ENCODE results near the gene CTNND2.

The CTNND2 gene

DNA sequence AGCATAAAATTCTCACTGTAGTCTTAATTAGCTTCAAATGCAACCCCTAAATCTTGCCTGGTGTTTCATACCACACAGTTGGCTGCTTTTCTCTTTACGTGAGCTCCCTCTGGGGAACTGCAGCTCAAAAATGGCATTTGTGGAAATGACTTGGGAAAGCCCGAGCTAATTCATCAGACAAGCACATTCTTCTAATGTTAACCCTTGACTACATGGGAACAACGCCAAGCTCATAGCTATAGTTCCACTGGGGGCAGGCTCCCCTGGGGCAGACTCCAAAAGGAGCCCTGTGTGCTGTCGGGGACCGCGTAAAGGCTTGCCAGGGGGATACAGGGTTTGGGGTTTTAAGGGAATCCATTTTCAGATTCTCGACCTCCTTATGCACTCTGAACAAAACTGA lies 841.8 kb downstream of the CTNND2 start:
- DNase-seq = no peak

- no peak for DNase-seq
Observed at GRCh38 chr5:11056560-11056959, 847.7 kb downstream of the CTNND2 start.

DNA sequence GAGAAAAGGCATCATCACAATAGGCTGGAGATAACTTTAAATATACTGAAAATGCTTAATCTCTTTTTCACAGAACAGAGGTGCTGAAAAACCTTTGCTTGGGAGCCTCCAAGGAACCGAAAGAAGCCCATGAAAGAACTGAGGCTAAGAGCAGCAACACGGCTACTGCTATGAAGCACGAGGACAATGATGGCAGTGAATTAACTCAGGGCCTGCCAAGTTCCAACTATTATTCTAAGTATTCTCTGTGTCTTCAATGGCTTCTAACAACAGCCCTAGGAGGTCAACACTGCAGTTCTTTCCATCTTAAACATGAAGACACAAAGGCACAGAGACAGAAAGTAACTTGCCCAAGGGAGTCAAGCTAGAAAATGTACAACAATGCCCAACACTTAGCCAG lies 850.2 kb downstream of the CTNND2 start:
- no peak for DNase-seq

- DNase-seq = no peak
Observed at GRCh38 chr5:11052871-11053270, 851.4 kb downstream of the CTNND2 start.

DNA sequence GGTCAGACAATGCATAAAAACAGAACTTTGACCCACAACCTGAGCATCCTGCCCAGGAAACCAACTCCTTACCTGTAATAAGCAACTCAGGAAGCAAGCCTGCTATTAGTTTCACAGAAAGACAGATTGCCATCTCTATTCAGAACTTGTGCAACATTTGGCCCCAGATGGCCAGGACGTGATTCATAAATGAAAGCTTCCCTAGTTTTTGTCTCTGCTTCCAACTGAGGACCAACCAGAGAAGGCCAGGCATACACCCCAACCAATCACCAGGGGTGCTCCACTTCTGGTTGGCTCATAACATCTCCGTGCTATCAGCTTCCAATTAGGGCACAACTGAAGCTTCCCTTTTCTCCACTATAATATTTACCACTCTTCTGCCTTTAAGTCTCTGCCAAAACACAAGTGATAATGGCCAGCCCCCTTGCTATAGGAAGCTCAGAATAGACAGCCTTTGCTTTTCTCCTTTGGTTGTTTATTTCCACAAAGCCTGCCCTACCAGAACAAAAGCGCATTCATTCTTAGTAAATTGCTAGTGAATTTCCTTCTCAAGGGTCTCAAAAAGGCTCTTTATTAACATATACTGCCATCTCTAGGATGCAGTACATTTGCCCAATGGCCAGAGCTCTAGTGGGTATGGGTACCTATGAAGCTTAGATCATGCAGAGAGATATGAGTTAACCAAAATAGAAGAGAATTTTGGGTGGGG lies 853.5 kb downstream of the CTNND2 start:
- peak; percentile 3 to 28 (median 21) for DNase-seq

DNA sequence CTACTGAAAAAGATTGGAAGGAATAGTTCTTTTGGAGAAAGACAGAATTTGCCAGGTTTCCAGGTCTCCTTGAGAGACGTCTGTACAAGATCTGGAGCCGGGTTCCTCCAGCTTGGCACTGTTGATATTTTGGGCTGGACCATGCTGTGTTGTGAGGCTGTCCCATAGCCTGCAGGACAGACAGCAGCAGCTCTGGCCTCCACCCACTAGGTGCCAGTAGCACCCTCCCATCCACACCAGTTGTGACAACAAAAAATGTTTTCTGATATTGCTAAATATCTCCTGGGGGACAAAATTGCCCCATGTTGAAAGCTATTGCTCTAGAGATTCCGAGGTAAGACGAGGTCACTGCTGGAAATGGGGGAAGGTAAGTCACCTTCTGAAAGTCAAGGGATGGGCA lies 855.5 kb downstream of the CTNND2 start:
- peak in 3 of 4 experiments; percentile 4 to 11 (median 6) for DNase-seq

GRCh38 chr5:11047625-11048024 lies 856.6 kb downstream of the CTNND2 start:
- no peak for DNase-seq

- DNase-seq = no peak
Observed at GRCh38 chr5:11047030-11047429, 857.2 kb downstream of the CTNND2 start.

DNA sequence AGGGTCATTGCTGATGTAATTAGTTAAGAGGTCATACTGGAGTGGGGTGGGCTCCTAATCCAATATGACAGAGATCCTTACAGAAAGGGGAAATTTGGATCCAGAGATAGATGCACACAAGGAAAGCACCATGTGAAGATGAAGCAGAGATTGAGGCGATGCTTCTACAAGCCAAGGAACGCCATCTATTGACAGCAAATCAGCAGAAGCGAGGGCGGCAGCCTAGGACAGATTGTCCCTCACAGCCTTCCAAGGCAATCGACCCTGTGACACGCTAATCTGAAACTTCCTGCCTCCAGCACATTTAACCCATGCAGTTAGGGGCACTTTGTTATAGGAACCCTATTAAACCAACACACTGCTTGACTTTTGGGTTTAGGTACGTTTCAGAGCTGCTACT lies 858.1 kb downstream of the CTNND2 start:
- peak in 2 of 4 experiments; percentile 10 to 12 for DNase-seq

GRCh38 chr5:11045411-11045810 lies 858.8 kb downstream of the CTNND2 start:
- no peak for DNase-seq

DNA sequence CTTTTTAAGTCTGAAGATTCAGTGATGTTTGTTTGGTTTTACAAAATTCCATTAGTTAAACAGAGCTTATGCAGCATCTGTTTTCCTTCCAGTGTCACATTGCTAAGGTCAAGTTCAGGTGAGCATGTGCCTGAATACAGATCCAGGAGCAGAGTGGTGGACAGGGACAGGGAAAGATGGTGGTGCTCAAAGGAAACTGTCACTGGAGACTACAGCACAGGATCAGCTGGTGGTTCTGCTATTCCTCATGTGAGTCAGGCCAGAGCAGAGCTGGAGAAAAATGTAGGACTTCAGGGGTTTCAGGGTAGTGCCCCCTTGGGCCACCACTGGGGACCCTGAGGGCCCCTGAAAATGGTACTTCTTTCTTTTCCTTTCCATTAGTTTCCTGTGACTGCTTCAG lies 859.7 kb downstream of the CTNND2 start:
- DNase-seq = no peak

GRCh38 chr5:11043881-11044280 lies 860.4 kb downstream of the CTNND2 start:
- DNase-seq = no peak

- DNase-seq = no peak
Observed at GRCh38 chr5:11040345-11040744, 863.9 kb downstream of the CTNND2 start.

GRCh38 chr5:11038772-11039171 lies 865.5 kb downstream of the CTNND2 start:
- DNase-seq = no peak

DNA sequence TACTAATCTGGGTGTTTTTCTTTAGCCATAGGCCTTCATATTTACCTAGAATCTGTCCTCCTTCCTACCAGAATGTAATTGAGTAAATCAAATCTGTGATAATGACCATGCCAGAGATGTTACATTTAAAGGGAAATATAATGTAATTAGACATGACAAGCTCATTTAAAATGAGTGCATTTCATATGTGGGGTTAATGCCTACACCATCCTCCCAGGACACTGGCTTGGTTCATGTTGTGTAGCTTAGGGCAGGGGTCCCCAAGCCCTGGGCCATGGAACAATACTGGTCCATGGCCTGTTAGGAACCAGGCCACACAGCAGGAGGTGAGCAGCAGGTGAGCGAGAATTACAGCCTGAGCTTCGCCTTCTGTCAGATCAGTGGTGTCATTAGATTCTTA lies 866.3 kb downstream of the CTNND2 start:
- DNase-seq = no peak

GRCh38 chr5:11037080-11037479 lies 867.2 kb downstream of the CTNND2 start:
- no peak for DNase-seq

- DNase-seq = peak in 2 of 4 experiments; percentile 48 to 54
Observed at GRCh38 chr5:11030671-11031070, 873.6 kb downstream of the CTNND2 start.

GRCh38 chr5:11027660-11028059 lies 876.6 kb downstream of the CTNND2 start:
- no peak for DNase-seq

DNA sequence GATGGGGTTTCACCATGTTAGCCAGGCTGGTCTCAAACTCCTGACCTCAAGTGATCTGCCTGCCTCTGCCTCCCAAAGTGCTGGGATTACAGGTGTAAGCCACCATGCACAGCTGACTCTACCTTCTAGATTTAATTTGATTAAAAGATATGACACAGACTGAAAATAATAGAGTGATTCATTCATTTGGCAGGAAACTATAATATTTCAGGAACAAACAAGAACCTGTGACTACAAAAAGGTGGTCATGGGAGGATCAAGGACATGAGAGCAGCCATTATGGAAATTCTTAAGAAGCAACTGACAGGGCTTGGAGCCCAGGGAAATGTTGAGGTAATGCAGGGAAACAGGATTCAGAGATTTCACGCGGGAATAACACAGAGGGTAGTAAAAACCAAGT lies 877.7 kb downstream of the CTNND2 start:
- DNase-seq = no peak

DNA sequence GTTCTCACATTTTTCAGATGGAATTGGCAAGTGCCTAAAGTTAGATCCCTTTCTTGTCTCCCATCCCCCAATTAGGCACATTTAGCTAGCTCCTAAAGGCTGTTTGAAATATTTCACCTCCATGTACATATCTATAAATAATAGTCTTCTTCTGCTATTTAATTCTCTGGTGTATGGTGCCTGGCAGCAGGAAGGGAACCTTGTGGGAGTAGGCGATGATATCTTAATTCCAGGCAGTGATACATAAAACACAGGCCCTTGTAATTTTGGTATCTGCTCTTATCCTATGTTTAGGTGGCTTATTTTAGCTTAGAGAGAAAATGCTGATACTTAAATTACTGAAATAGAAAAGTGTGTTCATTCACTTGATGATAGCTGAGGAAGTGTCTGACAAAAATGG lies 880.3 kb downstream of the CTNND2 start:
- DNase-seq = no peak

DNA sequence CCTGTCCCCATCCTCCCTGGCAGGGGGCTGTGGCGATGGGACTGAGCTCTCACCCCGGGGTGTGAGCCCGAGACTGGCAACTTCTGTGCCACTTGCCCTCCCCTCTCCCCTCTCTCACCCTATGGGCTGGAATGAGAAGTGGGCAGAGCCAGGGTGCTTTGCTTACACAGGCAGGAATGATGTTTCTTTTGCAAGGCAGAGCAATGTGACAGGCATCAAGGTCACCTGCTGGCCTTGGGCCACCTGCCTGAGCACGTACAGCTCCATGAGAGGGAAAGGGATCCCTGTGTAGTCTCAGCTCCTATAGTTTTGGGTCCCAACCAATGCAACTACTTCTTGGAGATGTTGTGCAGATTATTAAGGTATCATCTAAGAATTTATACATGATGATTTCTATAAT lies 890.5 kb downstream of the CTNND2 start:
- DNase-seq = no peak

GRCh38 chr5:11012295-11012694 lies 892.0 kb downstream of the CTNND2 start:
- DNase-seq = no peak

DNA sequence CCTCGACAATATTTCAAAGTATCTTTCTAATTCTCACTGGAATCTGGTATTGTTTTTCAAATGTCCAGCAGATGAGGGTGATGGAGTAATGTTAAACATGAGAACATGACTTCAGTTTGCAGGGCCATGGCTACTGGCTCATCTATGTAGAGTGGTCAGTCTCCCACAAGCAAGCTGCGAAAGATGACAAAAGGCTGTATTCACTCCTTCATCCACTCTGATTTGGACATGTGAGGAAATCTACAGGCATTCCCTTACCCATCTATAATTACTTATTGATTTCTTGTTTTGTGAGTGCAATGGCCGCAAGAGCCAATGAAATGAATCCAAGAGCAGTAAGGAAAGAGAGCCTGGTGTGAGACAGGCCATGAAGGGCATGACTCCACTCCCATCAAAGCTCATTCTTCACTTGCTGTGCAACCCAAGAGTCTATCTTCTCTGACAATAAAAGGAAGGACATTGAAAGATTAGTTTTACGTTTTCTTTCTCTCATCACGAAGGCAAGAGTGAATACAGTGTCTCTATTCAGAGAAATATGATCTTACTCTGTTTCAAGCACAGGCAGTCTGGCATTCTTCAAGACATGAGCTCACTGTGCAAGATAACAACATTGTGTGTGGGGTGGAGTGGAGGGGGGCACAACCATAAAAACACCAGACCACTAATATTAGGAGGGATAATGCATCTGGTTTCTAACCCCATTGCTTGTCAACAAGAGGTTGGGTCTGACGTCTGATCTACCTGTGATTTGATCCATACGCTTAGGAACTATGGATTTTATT lies 893.6 kb downstream of the CTNND2 start:
- DNase-seq = no peak

- peak; percentile 6 to 65 (median 35) for DNase-seq
Observed at GRCh38 chr5:11009576-11009975, 894.7 kb downstream of the CTNND2 start.
